SH-SY5Y (cell line): ENCODE results near the gene SOX2.

Source experiments
- GATA2 ChIP-seq: IDR thresholded peaks from 2 replicates; pipeline ENCODE4 v1.6.1; 2011; ENCODE audit warnings: mild to moderate bottlenecking, low read depth, low read length
- GATA3 ChIP-seq: IDR thresholded peaks from 2 replicates; pipeline ENCODE4 v1.6.1; 2011; ENCODE audit warnings: low read depth, mild to moderate bottlenecking, low read length, moderate library complexity

DNA sequence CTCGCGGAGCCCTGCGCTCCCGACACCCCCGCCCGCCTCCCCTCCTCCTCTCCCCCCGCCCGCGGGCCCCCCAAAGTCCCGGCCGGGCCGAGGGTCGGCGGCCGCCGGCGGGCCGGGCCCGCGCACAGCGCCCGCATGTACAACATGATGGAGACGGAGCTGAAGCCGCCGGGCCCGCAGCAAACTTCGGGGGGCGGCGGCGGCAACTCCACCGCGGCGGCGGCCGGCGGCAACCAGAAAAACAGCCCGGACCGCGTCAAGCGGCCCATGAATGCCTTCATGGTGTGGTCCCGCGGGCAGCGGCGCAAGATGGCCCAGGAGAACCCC is 464 bp downstream of the SOX2 start:
- no peak for TF ChIP-seq GATA2
- no peak for TF ChIP-seq GATA3
